HG02642 (cell line): ENCODE data around the gene FTO.

Experiments
- ATAC-seq: cut with Tn5 transposase; IDR thresholded peaks from one replicate; pipeline ENCODE4 v1.9.1; 2021; ENCODE audit warnings: mild to moderate bottlenecking; ENCODE audit not compliant: unreplicated experiment, poor library complexity

Gene FTO

GRCh38 chr16:54129810-54130209 lies 425.9 kb downstream of the FTO start:
- no peak for ATAC-seq

- no peak for ATAC-seq
Observed at GRCh38 chr16:54135361-54136275, 431.7 kb downstream of the FTO start.

- no peak for ATAC-seq
Observed at GRCh38 chr16:54136276-54136625, 432.3 kb downstream of the FTO start.

- ATAC-seq, result no peak
Observed at GRCh38 chr16:54140057-54140787, 436.3 kb downstream of the FTO start.

- ATAC-seq, result no peak
Observed at GRCh38 chr16:54140788-54141136, 436.8 kb downstream of the FTO start.

GRCh38 chr16:54142787-54143186 lies 438.8 kb downstream of the FTO start:
- no peak for ATAC-seq

GRCh38 chr16:54143410-54143809 lies 439.5 kb downstream of the FTO start:
- no peak for ATAC-seq

GRCh38 chr16:54143934-54144571 lies 440.1 kb downstream of the FTO start:
- ATAC-seq, result no peak

GRCh38 chr16:54144572-54144947 lies 440.6 kb downstream of the FTO start:
- ATAC-seq, result no peak

- ATAC-seq, result no peak
Observed at GRCh38 chr16:54145881-54146280, 441.9 kb downstream of the FTO start.

- no peak for ATAC-seq
Observed at GRCh38 chr16:54148974-54149373, 445.0 kb downstream of the FTO start.

GRCh38 chr16:54150861-54151260 lies 446.9 kb downstream of the FTO start:
- ATAC-seq, result no peak

- no peak for ATAC-seq
Observed at GRCh38 chr16:54152362-54153239, 448.6 kb downstream of the FTO start.

- ATAC-seq, result no peak
Observed at GRCh38 chr16:54153240-54153934, 449.4 kb downstream of the FTO start.

- no peak for ATAC-seq
Observed at GRCh38 chr16:54156349-54156748, 452.4 kb downstream of the FTO start.

- no peak for ATAC-seq
Observed at GRCh38 chr16:54158986-54159385, 455.0 kb downstream of the FTO start.

- ATAC-seq, result no peak
Observed at GRCh38 chr16:54159490-54160080, 455.6 kb downstream of the FTO start.

- no peak for ATAC-seq
Observed at GRCh38 chr16:54160252-54160860, 456.4 kb downstream of the FTO start.
